ENCODE data around the gene ZNF668. TPM values are rescaled to one million over a fixed set of nuclear protein-coding genes. Genes with fewer than 3 reads are reported as not detected.

The ZNF668 gene
- total and polyA plus RNA-seq, 2 of the 13 experiments (the other 11 are each of a cell fraction or from before 2014, with no cell fraction given): 3.8 to 9.8 TPM

- TF ChIP-seq ZUFSP (CRISPR knock-in tag; IDR thresholded peaks at IDR 0.05; ENCODE audit: borderline replicate concordance): no peak
- TF ChIP-seq ZNF615 (CRISPR knock-in tag; IDR thresholded peaks at IDR 0.05; ENCODE audit: borderline replicate concordance): no peak
- no peak for TF ChIP-seq HMGA1 (CRISPR knock-in tag; conservative IDR thresholded peaks at IDR 0.05)
- peak; percentile 69; the same call in 1 of the 2 replicates for TF ChIP-seq FOXM1 (CRISPR knock-in tag; IDR thresholded peaks at IDR 0.05)
- TF ChIP-seq ZNF777 (CRISPR knock-in tag; IDR thresholded peaks at IDR 0.05): peak; percentile 79; the same call in 1 of the 2 replicates
- TF ChIP-seq, protein P1, sequence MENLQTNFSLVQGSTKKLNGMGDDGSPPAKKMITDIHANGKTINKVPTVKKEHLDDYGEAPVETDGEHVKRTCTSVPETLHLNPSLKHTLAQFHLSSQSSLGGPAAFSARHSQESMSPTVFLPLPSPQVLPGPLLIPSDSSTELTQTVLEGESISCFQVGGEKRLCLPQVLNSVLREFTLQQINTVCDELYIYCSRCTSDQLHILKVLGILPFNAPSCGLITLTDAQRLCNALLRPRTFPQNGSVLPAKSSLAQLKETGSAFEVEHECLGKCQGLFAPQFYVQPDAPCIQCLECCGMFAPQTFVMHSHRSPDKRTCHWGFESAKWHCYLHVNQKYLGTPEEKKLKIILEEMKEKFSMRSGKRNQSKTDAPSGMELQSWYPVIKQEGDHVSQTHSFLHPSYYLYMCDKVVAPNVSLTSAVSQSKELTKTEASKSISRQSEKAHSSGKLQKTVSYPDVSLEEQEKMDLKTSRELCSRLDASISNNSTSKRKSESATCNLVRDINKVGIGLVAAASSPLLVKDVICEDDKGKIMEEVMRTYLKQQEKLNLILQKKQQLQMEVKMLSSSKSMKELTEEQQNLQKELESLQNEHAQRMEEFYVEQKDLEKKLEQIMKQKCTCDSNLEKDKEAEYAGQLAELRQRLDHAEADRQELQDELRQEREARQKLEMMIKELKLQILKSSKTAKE (CRISPR knock-in tag; IDR thresholded peaks at IDR 0.05; ENCODE audit: borderline replicate concordance): peak; percentile 97
- peak; percentile 84; the same call in 1 of the 2 replicates for TF ChIP-seq SMAD1 (CRISPR knock-in tag; IDR thresholded peaks at IDR 0.05; ENCODE audit: borderline replicate concordance, low read depth)
- TF ChIP-seq, protein P2, sequence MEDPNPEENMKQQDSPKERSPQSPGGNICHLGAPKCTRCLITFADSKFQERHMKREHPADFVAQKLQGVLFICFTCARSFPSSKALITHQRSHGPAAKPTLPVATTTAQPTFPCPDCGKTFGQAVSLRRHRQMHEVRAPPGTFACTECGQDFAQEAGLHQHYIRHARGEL (CRISPR knock-in tag; IDR thresholded peaks at IDR 0.05): peak; percentile 87; the same call in 1 of the 2 replicates
- TF ChIP-seq ZNF430 (CRISPR knock-in tag; IDR thresholded peaks at IDR 0.05): peak; percentile 95; the same call in 1 of the 2 replicates
- peak; percentile 95 for TF ChIP-seq PITX1 (CRISPR knock-in tag; IDR thresholded peaks at IDR 0.05)
- TF ChIP-seq RCOR2 (CRISPR knock-in tag; IDR thresholded peaks at IDR 0.05): peak; percentile 79
- peak; percentile 100 for TF ChIP-seq NCOA1 (CRISPR knock-in tag; IDR thresholded peaks at IDR 0.05)
- peak; percentile 97 for TF ChIP-seq ZNF253 (CRISPR knock-in tag; IDR thresholded peaks at IDR 0.05; ENCODE audit: borderline replicate concordance)
- peak; percentile 58; the same call in 1 of the 2 replicates for TF ChIP-seq NFIC (IDR thresholded peaks at IDR 0.05; ENCODE audit: low read length)
- peak; percentile 89; the same call in 1 of the 2 replicates for TF ChIP-seq BRCA1 (CRISPR knock-in tag; IDR thresholded peaks at IDR 0.05)
- TF ChIP-seq HMG20A (CRISPR knock-in tag; IDR thresholded peaks at IDR 0.05; ENCODE audit: borderline replicate concordance): peak; percentile 92
- peak; percentile 54 for TF ChIP-seq ZEB1 (IDR thresholded peaks at IDR 0.05; ENCODE audit: insufficient replicate concordance, low read depth)
- peak; percentile 98 for TF ChIP-seq ARHGAP35 (CRISPR knock-in tag; IDR thresholded peaks at IDR 0.05; ENCODE audit: borderline replicate concordance)
- TF ChIP-seq TRIM22 (IDR thresholded peaks at IDR 0.05): no peak
- TF ChIP-seq TFDP1 (CRISPR knock-in tag; IDR thresholded peaks at IDR 0.05; ENCODE audit: borderline replicate concordance): peak; percentile 93; the same call in 1 of the 2 replicates
- peak; percentile 67 for TF ChIP-seq TAF1 (CRISPR knock-in tag; IDR thresholded peaks at IDR 0.05)
- TF ChIP-seq RORA (CRISPR knock-in tag; IDR thresholded peaks at IDR 0.05): no peak
Observed at GRCh38 chr16:31105677-31106213, 31.7 kb upstream of the ZNF668 start (continued).

Measured in HepG2 (cell line).